HG03342 (cell line): Measurements from ENCODE around the gene PODXL2.

Source experiments
- ATAC-seq: cut with Tn5 transposase; IDR thresholded peaks from one replicate; pipeline ENCODE4 v1.9.1; 2021; ENCODE audit warnings: mild to moderate bottlenecking, moderate library complexity; ENCODE audit not compliant: unreplicated experiment

The PODXL2 gene

GRCh38 chr3:127629467-127630403 is 750 bp downstream of the PODXL2 start:
- ATAC-seq: no peak

DNA sequence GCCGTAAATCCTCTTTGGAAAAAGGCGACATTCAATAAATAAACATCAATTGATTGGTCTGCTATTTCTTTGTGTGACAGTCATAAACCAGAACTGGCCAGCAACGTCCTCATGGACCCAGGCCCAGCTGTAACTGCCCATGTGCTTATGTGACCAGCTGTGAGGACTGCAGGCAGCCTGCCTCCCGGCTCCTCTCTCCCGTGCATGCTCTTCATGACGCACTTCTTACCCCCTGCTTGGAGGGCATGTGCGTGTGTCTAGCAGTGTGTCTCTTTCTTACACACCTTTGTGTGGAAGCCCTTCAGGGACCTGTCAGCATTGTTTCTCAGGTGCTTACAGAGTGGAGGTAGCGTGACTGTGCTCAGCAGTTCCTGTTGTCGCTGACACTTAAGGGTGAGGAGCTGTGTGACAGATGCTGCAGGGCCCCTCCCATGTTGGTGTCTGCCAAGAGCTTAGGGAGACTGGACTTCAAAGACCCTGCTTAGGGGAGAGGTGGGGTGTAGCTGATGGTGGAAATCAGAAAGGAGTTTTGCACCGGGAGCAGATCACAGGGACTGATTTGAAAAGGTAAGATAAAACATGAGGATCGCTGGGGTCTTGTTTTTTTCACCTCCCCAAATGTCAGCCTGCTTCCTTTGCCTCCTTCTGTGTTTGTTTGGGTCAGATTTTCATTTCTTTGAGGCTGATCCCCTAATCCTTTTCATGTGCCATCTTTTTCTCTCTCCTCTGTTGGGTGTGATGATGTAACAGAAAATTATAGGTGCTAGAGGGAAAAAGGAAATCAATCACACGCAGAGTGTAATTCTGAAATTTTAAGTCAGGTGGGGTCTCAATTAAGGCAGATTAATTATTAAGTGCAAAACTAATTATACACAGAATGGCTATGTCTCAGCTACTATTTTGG is 2.1 kb downstream of the PODXL2 start:
- no peak for ATAC-seq

DNA sequence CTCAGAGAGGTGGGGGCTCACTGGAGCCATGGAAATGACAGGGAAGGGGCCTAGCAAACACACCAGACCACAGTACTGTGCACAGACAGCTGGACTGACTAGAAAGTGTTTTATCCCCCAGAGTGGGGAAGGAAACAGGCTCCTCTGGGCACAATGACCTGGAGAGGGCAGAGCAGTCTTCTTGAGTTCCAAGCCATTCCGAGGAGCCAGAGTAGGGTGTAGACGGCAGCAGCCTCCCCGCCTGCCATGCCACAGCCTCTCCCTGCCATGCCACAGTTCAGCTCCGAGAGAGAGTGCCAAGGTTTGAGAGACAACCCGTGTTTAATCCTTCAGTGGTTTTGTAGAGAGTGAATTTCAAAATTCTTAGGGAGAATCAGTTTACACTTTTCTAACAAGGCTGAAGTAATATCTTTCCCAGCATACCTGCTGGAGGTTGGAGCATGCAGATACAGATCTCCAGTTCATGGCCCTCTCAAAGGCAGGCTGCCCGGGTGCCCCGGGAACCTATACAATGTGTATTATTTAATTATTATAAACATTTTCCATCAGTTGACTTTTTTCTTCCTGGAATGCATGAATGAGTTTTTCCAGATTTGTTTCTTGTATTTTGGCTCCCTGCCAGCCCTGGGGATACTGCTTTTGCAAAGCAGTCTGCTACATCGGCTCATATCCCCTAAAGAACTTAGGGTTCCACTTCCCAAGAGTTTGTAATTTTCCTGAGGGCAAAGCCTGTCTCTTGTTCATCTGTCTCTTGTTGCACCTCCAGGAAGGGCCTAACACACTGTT is 3.2 kb downstream of the PODXL2 start:
- no peak for ATAC-seq

GRCh38 chr3:127634653-127635052 is 5.7 kb downstream of the PODXL2 start:
- ATAC-seq: no peak

DNA sequence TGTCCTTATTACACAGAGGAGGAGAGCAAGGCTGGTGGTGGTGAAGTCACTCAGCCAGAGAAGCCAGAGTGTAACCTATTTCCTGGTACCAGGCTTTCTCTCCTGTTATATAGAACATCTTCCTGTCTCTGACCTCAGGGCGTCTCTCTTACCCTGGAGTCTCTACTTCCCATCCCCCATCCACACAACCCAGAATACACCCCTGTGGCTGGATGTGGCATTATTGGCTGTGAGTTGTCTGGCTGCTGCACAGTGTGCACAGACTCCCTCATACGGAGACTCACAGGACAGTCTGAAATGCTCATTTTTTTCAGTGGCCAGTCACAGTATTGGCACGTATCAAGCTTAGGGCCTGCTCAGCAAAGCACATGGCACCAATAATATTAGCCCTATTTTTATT is 8.6 kb downstream of the PODXL2 start:
- ATAC-seq: no peak

DNA sequence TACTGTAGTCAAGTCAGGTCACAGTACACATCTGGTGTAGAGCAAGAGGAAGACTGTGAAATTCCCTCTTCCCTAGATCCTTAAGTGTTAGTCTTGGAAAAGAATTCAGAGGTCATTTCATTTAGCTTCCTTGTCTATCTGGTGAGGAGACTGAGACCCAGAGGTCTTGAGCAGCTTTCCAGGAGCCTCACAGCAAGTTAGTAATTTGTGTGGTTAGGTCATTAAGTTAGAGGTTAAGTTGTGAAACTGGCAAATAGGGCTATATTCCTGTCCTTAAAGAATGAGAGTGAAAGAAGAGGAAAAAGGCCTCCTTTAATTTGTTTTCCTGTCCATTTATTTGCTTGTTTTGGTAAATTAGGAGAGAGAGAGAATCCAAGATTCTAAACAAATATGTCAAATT is 9.0 kb downstream of the PODXL2 start:
- ATAC-seq: no peak

- no peak for ATAC-seq
Measured at GRCh38 chr3:127639173-127640041, 10.4 kb downstream of the PODXL2 start.

DNA sequence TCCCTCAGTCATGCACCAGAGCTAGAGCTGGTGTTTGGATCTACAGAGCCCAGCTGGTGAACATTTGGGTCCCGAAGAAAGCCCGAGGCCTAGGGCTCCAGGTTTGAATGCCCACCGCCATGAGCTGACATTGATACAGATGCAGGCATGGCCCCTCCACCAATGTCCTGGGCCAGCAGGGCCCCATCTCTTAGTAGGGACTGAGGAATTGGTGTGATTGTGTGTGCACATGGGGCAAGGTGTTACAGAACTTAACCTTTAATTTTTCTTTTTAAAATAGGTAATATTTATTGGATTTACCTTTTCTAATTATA is 11.0 kb downstream of the PODXL2 start:
- ATAC-seq: no peak

- no peak for ATAC-seq
Measured at GRCh38 chr3:127644641-127645370, 15.8 kb downstream of the PODXL2 start.

DNA sequence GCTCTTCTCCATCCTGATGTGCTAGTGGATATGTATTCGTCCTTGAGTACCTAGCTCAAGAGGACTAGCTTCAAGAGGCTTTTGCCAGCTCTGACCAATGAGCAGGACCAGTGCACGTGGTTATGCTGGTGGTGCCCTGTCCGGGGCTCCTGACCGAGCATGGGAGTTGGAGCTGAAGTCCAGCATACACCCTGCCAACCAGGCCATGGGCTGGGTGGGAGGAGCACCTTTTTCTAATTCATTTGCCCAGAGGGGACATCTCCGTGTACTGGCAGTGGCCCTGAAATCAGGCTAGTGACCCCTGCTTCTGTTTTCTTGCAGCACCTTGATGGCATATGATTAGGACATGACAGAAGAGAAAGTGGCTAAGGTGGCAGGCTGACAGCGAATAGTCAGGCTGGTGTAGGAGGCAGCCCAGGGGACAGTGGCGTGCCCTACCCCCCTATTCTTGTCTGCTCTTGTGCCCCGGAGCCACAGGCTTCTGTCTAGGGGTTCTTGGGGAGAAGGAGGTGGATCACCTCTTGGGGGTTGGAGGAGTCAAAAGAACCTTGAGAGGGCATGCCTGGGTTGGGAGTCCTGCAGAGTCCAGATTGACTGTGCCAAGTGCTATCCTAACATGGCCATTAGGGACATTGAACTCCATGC is 16.5 kb downstream of the PODXL2 start:
- no peak for ATAC-seq

- no peak for ATAC-seq
Measured at GRCh38 chr3:127646501-127647046, 17.6 kb downstream of the PODXL2 start.

GRCh38 chr3:127647166-127647844 is 18.3 kb downstream of the PODXL2 start:
- ATAC-seq: no peak

- ATAC-seq: no peak
Measured at GRCh38 chr3:127647845-127648204, 18.8 kb downstream of the PODXL2 start.

GRCh38 chr3:127650236-127650635 is 21.3 kb downstream of the PODXL2 start:
- no peak for ATAC-seq

- no peak for ATAC-seq
Measured at GRCh38 chr3:127651516-127652172, 22.7 kb downstream of the PODXL2 start.

GRCh38 chr3:127652246-127652995 is 23.4 kb downstream of the PODXL2 start:
- ATAC-seq: peak; percentile 47

DNA sequence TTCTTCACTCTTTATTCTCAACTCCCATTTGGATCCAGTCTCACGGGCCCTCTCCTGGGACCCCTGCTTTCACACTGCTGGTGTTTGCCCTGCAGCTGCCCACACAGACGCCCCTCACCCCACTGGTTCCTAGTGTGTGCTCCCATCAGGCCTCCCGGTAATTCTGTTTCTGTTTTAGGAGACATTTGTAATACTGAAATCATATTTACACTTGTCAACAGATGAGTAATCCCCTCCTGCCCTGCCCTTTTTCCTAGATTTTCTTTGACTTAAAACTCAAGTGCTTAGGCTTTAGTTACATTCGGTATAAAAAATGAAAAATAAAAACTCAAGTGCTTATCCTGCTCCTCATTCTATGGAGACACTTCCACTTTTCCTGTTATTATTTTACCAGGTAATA is 25.4 kb downstream of the PODXL2 start:
- no peak for ATAC-seq
